ENCODE results near the gene SH3RF1.

SH3RF1 gene

GRCh38 chr4:169188204-169188603, 82.6 kb downstream of the SH3RF1 start:
- Histone ChIP-seq H3K9me3 (ENCODE audit: insufficient read depth, low read length) (no peaks in the 10 kb centered on the region), H3K36me3 (replicated peaks; ENCODE audit: low read depth, low read length) (no peaks in the 10 kb centered on the region), H3K79me2 (ENCODE audit: low read length) (no peaks in the 10 kb centered on the region), H3K9ac (ENCODE audit: low read length) (no peak overlapping the region), H4K20me1 (ENCODE audit: insufficient read depth, low read length) (no peaks in the 10 kb centered on the region), H3K4me3 (ENCODE audit: low read length) (no peak overlapping the region), H3K4me2 (ENCODE audit: low read length) (no peak overlapping the region), H3K4me1 (ENCODE audit: low read length) (no peaks in the 10 kb centered on the region), H2AFZ (ENCODE audit: low read depth, low read length) (no peak overlapping the region), H3K27ac (ENCODE audit: low read length) (no peak overlapping the region), H3K27me3 (ENCODE audit: low read depth, low read length) (no peaks in the 10 kb centered on the region)
- no peak for TF ChIP-seq EZH2phosphoT487 (IDR thresholded peaks at IDR 0.05; ENCODE audit: low read depth)
- TF ChIP-seq CTCF (IDR thresholded peaks at IDR 0.05; ENCODE audit: low read depth, low read length): no peak

GRCh38 chr4:169185133-169185956, 85.4 kb downstream of the SH3RF1 start:
- Histone ChIP-seq H3K9ac (ENCODE audit: low read length) (no peak overlapping the region), H3K4me3 (ENCODE audit: low read length) (no peak overlapping the region), H3K4me2 (ENCODE audit: low read length) (no peak overlapping the region), H2AFZ (ENCODE audit: low read depth, low read length) (no peak overlapping the region), H3K27me3 (ENCODE audit: low read depth, low read length) (no peaks in the 10 kb centered on the region), H3K4me1 (ENCODE audit: low read length) (no peaks in the 10 kb centered on the region), H3K36me3 (replicated peaks; ENCODE audit: low read depth, low read length) (no peaks in the 10 kb centered on the region), H4K20me1 (ENCODE audit: insufficient read depth, low read length) (no peaks in the 10 kb centered on the region), H3K79me2 (ENCODE audit: low read length) (no peaks in the 10 kb centered on the region), H3K9me3 (ENCODE audit: insufficient read depth, low read length) (no peaks in the 10 kb centered on the region), H3K27ac (ENCODE audit: low read length) (no peak overlapping the region)
- TF ChIP-seq CTCF (IDR thresholded peaks at IDR 0.05; ENCODE audit: low read depth, low read length): no peak
- TF ChIP-seq EZH2phosphoT487 (IDR thresholded peaks at IDR 0.05; ENCODE audit: low read depth): no peak

GRCh38 chr4:169184686-169185085, 86.1 kb downstream of the SH3RF1 start:
- Histone ChIP-seq H3K4me3 (ENCODE audit: low read length) (no peak overlapping the region), H3K27ac (ENCODE audit: low read length) (no peak overlapping the region), H3K36me3 (replicated peaks; ENCODE audit: low read depth, low read length) (no peaks in the 10 kb centered on the region), H3K4me1 (ENCODE audit: low read length) (no peaks in the 10 kb centered on the region), H2AFZ (ENCODE audit: low read depth, low read length) (no peak overlapping the region), H3K79me2 (ENCODE audit: low read length) (no peaks in the 10 kb centered on the region), H3K4me2 (ENCODE audit: low read length) (no peak overlapping the region), H4K20me1 (ENCODE audit: insufficient read depth, low read length) (no peaks in the 10 kb centered on the region), H3K9me3 (ENCODE audit: insufficient read depth, low read length) (no peaks in the 10 kb centered on the region), H3K9ac (ENCODE audit: low read length) (no peak overlapping the region), H3K27me3 (ENCODE audit: low read depth, low read length) (no peaks in the 10 kb centered on the region)
- TF ChIP-seq EZH2phosphoT487 (IDR thresholded peaks at IDR 0.05; ENCODE audit: low read depth) (no peak), CTCF (IDR thresholded peaks at IDR 0.05; ENCODE audit: low read depth, low read length) (no peak)

GRCh38 chr4:169184236-169184635, 86.5 kb downstream of the SH3RF1 start:
- Histone ChIP-seq H4K20me1 (ENCODE audit: insufficient read depth, low read length) (no peaks in the 10 kb centered on the region), H3K27me3 (ENCODE audit: low read depth, low read length) (no peaks in the 10 kb centered on the region), H3K36me3 (replicated peaks; ENCODE audit: low read depth, low read length) (no peaks in the 10 kb centered on the region), H2AFZ (ENCODE audit: low read depth, low read length) (no peak overlapping the region), H3K4me1 (ENCODE audit: low read length) (no peaks in the 10 kb centered on the region), H3K79me2 (ENCODE audit: low read length) (no peaks in the 10 kb centered on the region), H3K4me2 (ENCODE audit: low read length) (no peak overlapping the region), H3K4me3 (ENCODE audit: low read length) (no peak overlapping the region), H3K9me3 (ENCODE audit: insufficient read depth, low read length) (no peaks in the 10 kb centered on the region), H3K27ac (ENCODE audit: low read length) (no peak overlapping the region), H3K9ac (ENCODE audit: low read length) (no peak overlapping the region)
- no peak for TF ChIP-seq CTCF (IDR thresholded peaks at IDR 0.05; ENCODE audit: low read depth, low read length)
- no peak for TF ChIP-seq EZH2phosphoT487 (IDR thresholded peaks at IDR 0.05; ENCODE audit: low read depth)
